ENCODE results near the gene BST2. TPM values are rescaled to one million over a fixed set of nuclear protein-coding genes. Genes with fewer than 3 reads are reported as not detected.

The BST2 gene
- total and polyA plus RNA-seq, 2 of the 8 experiments (the other 6 are each of a cell fraction or from before 2014, with no cell fraction given) = 18.1 to 72.8 TPM

DNA sequence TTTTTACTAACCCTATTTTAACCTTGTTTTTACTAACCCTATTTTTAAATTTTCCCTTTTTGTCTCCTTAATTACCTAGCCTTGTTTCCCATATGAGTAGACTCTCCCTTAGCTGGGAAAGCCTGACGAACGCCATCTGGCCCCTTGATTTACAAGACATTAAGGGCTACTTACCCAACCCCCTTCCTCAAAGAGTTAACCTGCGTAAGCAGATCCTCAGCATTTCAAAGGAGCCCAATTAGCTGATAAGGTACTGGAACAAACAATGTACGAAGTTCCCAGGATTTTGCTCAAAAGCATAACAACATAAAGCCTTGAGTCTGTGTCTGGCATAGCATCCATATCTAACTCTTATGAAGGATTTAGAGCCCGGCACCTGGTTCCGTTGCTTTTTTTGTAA lies 9.7 kb upstream of the BST2 start (continued):
- peak; percentile 92 for TF ChIP-seq TCF12 (IDR thresholded peaks at IDR 0.05; ENCODE audit: low read depth, low read length)
- no peak for TF ChIP-seq SRF (IDR thresholded peaks at IDR 0.05; ENCODE audit: low read depth, low read length)
- peak; percentile 19 for TF ChIP-seq ASH2L (IDR thresholded peaks at IDR 0.05; ENCODE audit: low read length)
- TF ChIP-seq NANOG (IDR thresholded peaks at IDR 0.05; ENCODE audit: insufficient read depth, low read depth, low read length, poor library complexity, severe bottlenecking) = peak; percentile 77
- no peak for TF ChIP-seq KDM4A (IDR thresholded peaks at IDR 0.05; ENCODE audit: low read depth, low read length, severe bottlenecking)
- TF ChIP-seq TAF1 (IDR thresholded peaks at IDR 0.05; ENCODE audit: low read depth, low read length) = 0 out of 2 replicates have a peak, but pooled peaks have one; percentile 28
- no peak for TF ChIP-seq JUND (IDR thresholded peaks at IDR 0.05; ENCODE audit: low read length)
- TF ChIP-seq KDM5A (IDR thresholded peaks at IDR 0.05; ENCODE audit: low read length) = no peak

Data from H1 (cell line).